Spleen (tissue), 11 donors: Measurements from ENCODE around the gene MSTN. TPM values are rescaled to one million over a fixed set of nuclear protein-coding genes. Genes with fewer than 3 reads are reported as not detected.
"Not testable (repeated sequence)": the region's sequence is repeated elsewhere in the genome, so short reads cannot be mapped to it uniquely, and the experiment has no call there.

Experiments used
- DNase-seq: peaks from one replicate; pipeline ENCODE4 v3.0.0-alpha.2; 2020
- H3K27ac ChIP-seq, 8 donors: fragments of 200-600 bp; sonication (generic) in 7 of 8; 1 replicate in 4 of 8; 2 replicates in 4 of 8; pipeline versions ENCODE4 v1.5.0 to v1.8.0; 2016 to 2021; ENCODE audit warnings: inconsistent platforms in 4 of 8, mild to moderate bottlenecking in 4 of 8, moderate library complexity in 1 of 8
- H3K27me3 ChIP-seq, 7 donors: fragments of 200-600 bp; sonication (generic) in 6 of 7; replicated peaks in 1 of 7; 1 replicate in 4 of 7; 2 replicates in 3 of 7; pipeline versions ENCODE4 v1.5.0 to v1.8.0; 2016 to 2021; ENCODE audit warnings: inconsistent platforms in 3 of 7, mild to moderate bottlenecking in 1 of 7
- H3K36me3 ChIP-seq, 6 donors: fragments of 200-600 bp; sonication (generic) in 5 of 6; 1 replicate in 4 of 6; 2 replicates in 2 of 6; pipeline versions ENCODE4 v1.5.0 to v1.8.0; 2016 to 2021; ENCODE audit warnings: inconsistent platforms in 2 of 6
- H3K4me1 ChIP-seq, 6 donors: fragments of 200-600 bp; sonication (generic) in 5 of 6; 1 replicate in 3 of 6; 2 replicates in 3 of 6; pipeline versions ENCODE4 v1.5.0 to v1.8.0; 2016 to 2021; ENCODE audit warnings: inconsistent platforms in 3 of 6
- H3K4me3 ChIP-seq, 8 donors: fragments of 200-600 bp; sonication (generic) in 7 of 8; 1 replicate in 4 of 8; 2 replicates in 4 of 8; pipeline versions ENCODE4 v1.5.0 to v1.8.0; 2016 to 2021; ENCODE audit warnings: inconsistent platforms in 4 of 8, mild to moderate bottlenecking in 4 of 8, moderate library complexity in 2 of 8
- H3K9me3 ChIP-seq, 8 donors: fragments of 200-600 bp; sonication (generic) in 7 of 8; 1 replicate in 4 of 8; 2 replicates in 4 of 8; pipeline versions ENCODE4 v1.5.0 to v1.8.0; 2016 to 2021; ENCODE audit warnings: inconsistent platforms in 4 of 8
- CTCF ChIP-seq, 11 experiments: fragments of 200-600 bp in 7 of 11; fragments of 450-650 bp in 4 of 11; sonication (generic) in 4 of 11; IDR thresholded peaks in 8 of 11; conservative IDR thresholded peaks in 3 of 11; 1 replicate in 7 of 11; 2 replicates in 4 of 11; pipeline versions ENCODE4 v1.4.0 to v1.8.0; 2016 to 2021; ENCODE audit warnings: antibody characterized with exemption in 11 of 11, inconsistent platforms in 4 of 11, mild to moderate bottlenecking in 1 of 11
- POLR2A ChIP-seq, 3 donors: fragments of 450-650 bp; IDR thresholded peaks; one replicate each; pipeline ENCODE4 v1.5.1; 2017; ENCODE audit warnings: antibody characterized with exemption in 3 of 3, mild to moderate bottlenecking in 1 of 3
- POLR2AphosphoS5 ChIP-seq, 3 donors: sonication (generic); formaldehyde crosslinking; IDR thresholded peaks; one replicate each; pipeline ENCODE4 v1.5.1; 2017; ENCODE audit warnings: antibody characterized with exemption in 3 of 3
- WGBS, 5 donors: extraction: QIAGEN DNeasy Blood & Tissue Kit in 3 of 5; methylation state at CpG; one replicate each; pipeline versions ENCODE4 v1.1.5 to v1.1.7; 2013 to 2018; 5-methylcytosine and 5-hydroxymethylcytosine counted together
- intact Hi-C: fragments of 100-400 bp; cut with DNase I; formaldehyde crosslinking; loops from one replicate; pipeline ENCODE4 v1.15.0; 2023; ENCODE audit warnings: low total_unique reads
- polyA plus RNA-seq, 3 donors: library from polyadenylated mRNA; stranded (reverse); fragments of 200-250 nt; gene quantifications; one replicate each; pipeline ENCODE4 v1.2.1, GENCODE V29; 2013
- total RNA-seq, 7 donors: library from RNA; depleted of rRNA in 3 of 7; stranded (reverse); fragments of >200 nt in 3 of 7; fragmentation: NEBNext Ultra II Directional in 4 of 7; extraction: Animal tissue kit (Norgen Biotek cat#: 25700) in 4 of 7; gene quantifications; one replicate each; pipeline versions ENCODE4 v1.1.0 to v1.2.1, GENCODE V29; 2016 to 2021
- donor health status: healthy with polysubstance abuse.
- donor health status: DM: no; HTN: no; CAD: no; lungs with moderate emphysema.
- donor health status: DM: no; HTN: no; CAD: no.
- donor health status: Bipolar disorder and iron deficiency.
- donor health status: healthy.
- donor health status: DM: no; HTN: no; CAD: no.
- donor health status: DM: yes; HTN: yes; CAD: no.

MSTN gene
- total and polyA plus RNA-seq, 10 donors, result 0.14 to 0.37 (median 0.26) TPM; not detected in 5

DNA sequence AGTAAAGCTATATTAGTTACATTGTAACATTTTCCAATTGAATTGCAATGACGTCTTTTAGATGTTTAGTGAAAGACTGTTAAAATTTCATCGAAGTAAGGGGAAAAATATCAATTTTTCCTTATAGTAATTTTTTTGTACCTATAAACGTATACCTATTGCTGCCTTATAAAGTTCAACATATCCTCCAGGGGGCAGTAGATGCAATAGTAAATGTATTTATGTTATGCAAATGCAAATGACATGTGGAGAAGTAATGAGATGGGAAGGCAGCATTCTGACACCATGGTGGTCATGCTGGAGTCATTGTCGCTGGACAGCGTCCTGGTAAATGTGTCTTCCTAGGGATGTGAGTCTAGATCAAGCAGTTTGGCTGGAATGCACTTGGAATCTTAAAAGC is 38.7 kb downstream of the MSTN start:
- H3K9me3 ChIP-seq, result peaks cover 0 to 5% (median 1%) of the 10 kb centered on the region in 8 donors
- no peak overlapping the region for H3K27ac ChIP-seq
- WGBS, 5 donors, result 32 to 44% (median 39%) methylated on average over 5 of the region's 5 CpGs
- intact Hi-C loops, result no loop called here
- no peak for DNase-seq
- no peaks in the 10 kb centered on the region for H3K36me3 ChIP-seq
- no peaks in the 10 kb centered on the region for H3K4me1 ChIP-seq
- H3K27me3 ChIP-seq, result no peaks in the 10 kb centered on the region
- H3K4me3 ChIP-seq, result no peak overlapping the region
- no peak for TF ChIP-seq POLR2AphosphoS5 (IDR thresholded peaks at IDR 0.05)
- peak in 6 of 11 experiments; percentile 13 to 44 (median 36) for TF ChIP-seq CTCF (IDR thresholded peaks at IDR 0.05 in 8 of 11, conservative IDR thresholded peaks at IDR 0.05 in 3 of 11)

GRCh38 chr2:190020720-190021119 is 41.8 kb downstream of the MSTN start:
- H3K36me3 ChIP-seq, result no peaks in the 10 kb centered on the region
- TF ChIP-seq POLR2AphosphoS5 (IDR thresholded peaks at IDR 0.05) (no peak), CTCF (IDR thresholded peaks at IDR 0.05 in 8 of 11, conservative IDR thresholded peaks at IDR 0.05 in 3 of 11) (no peak), POLR2A (IDR thresholded peaks at IDR 0.05) (no peak)
- intact Hi-C loops, result no loop called here
- H3K4me1 ChIP-seq, result no peaks in the 10 kb centered on the region
- no peak overlapping the region for H3K4me3 ChIP-seq
- no peak for DNase-seq
- no peak overlapping the region for H3K27ac ChIP-seq
- H3K27me3 ChIP-seq, result no peaks in the 10 kb centered on the region
- peaks cover 0 to 36% (median 33%) of the 10 kb centered on the region in 8 donors for H3K9me3 ChIP-seq

- Histone ChIP-seq H3K27ac (no peak overlapping the region), H3K9me3 (peaks cover 0 to 57% (median 44%) of the 10 kb centered on the region in 8 donors), H3K4me3 (no peak overlapping the region), H3K36me3 (no peaks in the 10 kb centered on the region), H3K27me3 (no peaks in the 10 kb centered on the region), H3K4me1 (no peaks in the 10 kb centered on the region)
- no peak for TF ChIP-seq POLR2AphosphoS5 (IDR thresholded peaks at IDR 0.05)
- no peak for TF ChIP-seq POLR2A (IDR thresholded peaks at IDR 0.05)
- no peak for TF ChIP-seq CTCF (IDR thresholded peaks at IDR 0.05 in 8 of 11, conservative IDR thresholded peaks at IDR 0.05 in 3 of 11)
- DNase-seq, result no peak
- WGBS, 5 donors, result 84 to 98% (median 95%) methylated on average over 1 of the region's 1 CpG
- intact Hi-C loops, result no loop called here
Observed at GRCh38 chr2:190017837-190018236, 44.7 kb downstream of the MSTN start.

- 0 to 94% (median 87%) methylated on average over 1 of the region's 1 CpG for WGBS, 5 donors
- intact Hi-C loops, DNase-seq: not testable (repeated sequence)
Observed at GRCh38 chr2:190015969-190016368, 46.6 kb downstream of the MSTN start.

More at GRCh38 chr2:190015969-190016368, 46.6 kb downstream of the MSTN start:
- not testable (repeated sequence) for H3K4me1 ChIP-seq, H3K27me3 ChIP-seq, H3K27ac ChIP-seq, H3K4me3 ChIP-seq, H3K36me3 ChIP-seq
- H3K9me3 ChIP-seq, result peaks cover 0 to 61% (median 44%) of the 10 kb centered on the region in 8 donors
